Breast epithelium (tissue), 4 donors: ENCODE results near the gene FCHSD2. TPM values are rescaled to one million over a fixed set of nuclear protein-coding genes. Genes with fewer than 3 reads are reported as not detected.
A peak's percentile ranks its signal among the peaks of the same experiment; 100 is the strongest.
"Not testable (repeated sequence)": the region's sequence is repeated elsewhere in the genome, so short reads cannot be mapped to it uniquely, and the experiment has no call there.

Source experiments
- DNase-seq, 2 donors: peaks; one replicate each; pipeline ENCODE4 v3.0.0-alpha.2; 2019; ENCODE audit warnings: low spot score in 2 of 2
- H3K27ac ChIP-seq, 2 donors: fragments of 200-600 bp; sonication (generic) in 1 of 2; one replicate each; pipeline ENCODE4 v1.5.1; 2016 to 2019; ENCODE audit warnings: mild to moderate bottlenecking in 1 of 2
- H3K27me3 ChIP-seq, 2 donors: fragments of 200-600 bp; sonication (generic) in 1 of 2; one replicate each; pipeline versions ENCODE4 v1.5.1 to v1.6.0; 2017 to 2019; ENCODE audit warnings: control low read depth in 1 of 2, mild to moderate bottlenecking in 1 of 2
- H3K36me3 ChIP-seq: fragments of 200-600 bp; one replicate; pipeline ENCODE4 v1.5.1; 2019
- H3K4me1 ChIP-seq, 2 donors: fragments of 200-600 bp; sonication (generic); one replicate each; pipeline ENCODE4 v1.5.1; 2016 to 2019; ENCODE audit warnings: control low read depth in 1 of 2
- H3K4me3 ChIP-seq, 3 donors: fragments of 200-600 bp; sonication (generic); 1 replicate in 2 of 3; 2 replicates in 1 of 3; pipeline ENCODE4 v1.5.1; 2016 to 2019; ENCODE audit warnings: mild to moderate bottlenecking in 3 of 3, moderate library complexity in 2 of 3
- H3K9me3 ChIP-seq, 2 donors: fragments of 200-600 bp; sonication (generic) in 1 of 2; one replicate each; pipeline ENCODE4 v1.5.1; 2016 to 2019; ENCODE audit warnings: control low read depth in 1 of 2
- POLR2A ChIP-seq: fragments of 450-650 bp; IDR thresholded peaks from one replicate; pipeline ENCODE4 v1.6.1; 2016; ENCODE audit warnings: antibody characterized with exemption, mild to moderate bottlenecking, moderate library complexity
- POLR2AphosphoS5 ChIP-seq, 3 donors: sonication (generic); formaldehyde crosslinking; IDR thresholded peaks; one replicate each; pipeline ENCODE4 v1.6.1; 2017; ENCODE audit warnings: antibody characterized with exemption in 3 of 3
- intact Hi-C: fragments of 100-400 bp; cut with DNase I; formaldehyde crosslinking; loops from one replicate; pipeline ENCODE4 v1.15.1; 2023; ENCODE audit warnings: low total_unique reads
- total RNA-seq, 3 donors: library from RNA; depleted of rRNA; stranded (reverse); fragments of >200 nt; gene quantifications; one replicate each; pipeline ENCODE4 v1.1.0, GENCODE V29; 2016
- TF ChIP-seq, protein P1 (sequence below), 3 donors: fragments of 450-650 bp; IDR thresholded peaks; one replicate each; pipeline ENCODE4 v1.5.1; 2016 to 2017; ENCODE audit warnings: antibody characterized with exemption in 3 of 3, mild to moderate bottlenecking in 3 of 3, moderate library complexity in 3 of 3

The FCHSD2 gene
- total RNA-seq, 3 donors from 2014 or later, result 15.5 to 23.4 (median 19.0) TPM

DNA sequence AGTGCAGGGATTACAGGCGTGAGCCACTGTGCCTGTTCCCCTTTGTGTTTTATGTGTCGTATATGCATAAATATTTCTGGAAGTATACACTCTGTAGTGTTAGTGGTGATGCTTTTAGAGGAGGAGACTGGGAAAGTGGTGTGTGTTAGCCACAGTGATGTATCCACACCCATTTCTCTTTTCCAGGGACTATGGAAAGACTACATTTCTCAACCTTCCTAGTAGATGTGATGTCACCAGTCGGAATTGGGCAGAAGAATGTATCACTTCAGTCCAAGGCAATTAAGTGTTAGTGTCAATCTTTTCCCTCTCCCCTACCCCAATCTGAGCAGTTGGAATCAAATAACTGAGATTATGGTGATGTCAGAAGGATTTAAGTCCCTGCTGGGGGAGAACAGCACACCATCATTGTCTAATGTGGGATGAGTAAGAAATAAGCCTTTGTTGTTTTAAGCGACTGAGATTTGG is 333.8 kb downstream of the FCHSD2 start:
- Histone ChIP-seq H3K9me3 (no peaks in the 10 kb centered on the region), H3K27ac (no peak overlapping the region), H3K4me3 (no peak overlapping the region), H3K36me3 (no peaks in the 10 kb centered on the region), H3K27me3 (no peaks in the 10 kb centered on the region), H3K4me1 (no peaks in the 10 kb centered on the region)
- intact Hi-C loops, result no loop called here
- no peak for DNase-seq
- TF ChIP-seq, protein P1, sequence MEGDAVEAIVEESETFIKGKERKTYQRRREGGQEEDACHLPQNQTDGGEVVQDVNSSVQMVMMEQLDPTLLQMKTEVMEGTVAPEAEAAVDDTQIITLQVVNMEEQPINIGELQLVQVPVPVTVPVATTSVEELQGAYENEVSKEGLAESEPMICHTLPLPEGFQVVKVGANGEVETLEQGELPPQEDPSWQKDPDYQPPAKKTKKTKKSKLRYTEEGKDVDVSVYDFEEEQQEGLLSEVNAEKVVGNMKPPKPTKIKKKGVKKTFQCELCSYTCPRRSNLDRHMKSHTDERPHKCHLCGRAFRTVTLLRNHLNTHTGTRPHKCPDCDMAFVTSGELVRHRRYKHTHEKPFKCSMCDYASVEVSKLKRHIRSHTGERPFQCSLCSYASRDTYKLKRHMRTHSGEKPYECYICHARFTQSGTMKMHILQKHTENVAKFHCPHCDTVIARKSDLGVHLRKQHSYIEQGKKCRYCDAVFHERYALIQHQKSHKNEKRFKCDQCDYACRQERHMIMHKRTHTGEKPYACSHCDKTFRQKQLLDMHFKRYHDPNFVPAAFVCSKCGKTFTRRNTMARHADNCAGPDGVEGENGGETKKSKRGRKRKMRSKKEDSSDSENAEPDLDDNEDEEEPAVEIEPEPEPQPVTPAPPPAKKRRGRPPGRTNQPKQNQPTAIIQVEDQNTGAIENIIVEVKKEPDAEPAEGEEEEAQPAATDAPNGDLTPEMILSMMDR (IDR thresholded peaks at IDR 0.05), result no peak
- TF ChIP-seq POLR2AphosphoS5 (IDR thresholded peaks at IDR 0.05) (no peak), POLR2A (no peak)

DNA sequence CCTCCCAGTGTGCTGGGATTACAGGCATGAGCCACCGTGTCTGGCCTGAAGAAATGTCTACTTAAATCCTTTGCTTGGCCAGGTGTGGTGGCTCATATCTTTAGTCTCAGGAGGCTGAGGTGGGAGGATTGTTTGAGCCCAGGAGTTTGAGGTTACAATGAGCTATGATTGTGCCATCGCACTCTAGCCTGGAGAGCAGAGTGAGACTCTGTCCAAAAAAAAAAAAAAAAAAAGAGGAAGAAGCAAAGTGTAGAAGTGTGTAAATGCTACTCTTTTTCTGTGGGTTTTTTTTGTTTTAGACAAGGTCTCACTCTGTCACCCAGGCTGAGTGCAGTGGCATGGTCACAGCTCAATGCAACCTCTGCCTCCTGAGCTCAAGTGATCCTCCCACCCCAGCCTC is 334.3 kb downstream of the FCHSD2 start:
- H3K27me3 ChIP-seq, result no peaks in the 10 kb centered on the region
- H3K36me3 ChIP-seq, result no peaks in the 10 kb centered on the region
- TF ChIP-seq POLR2A (no peak), POLR2AphosphoS5 (IDR thresholded peaks at IDR 0.05) (no peak)
- TF ChIP-seq, protein P1 (IDR thresholded peaks at IDR 0.05), result no peak
- no peak for DNase-seq
- H3K4me1 ChIP-seq, result no peaks in the 10 kb centered on the region
- peak overlapping the region in 1 of 2 donors; percentile 64 for H3K27ac ChIP-seq
- no peak overlapping the region for H3K4me3 ChIP-seq
- intact Hi-C loops, result no loop called here
- H3K9me3 ChIP-seq, result no peaks in the 10 kb centered on the region

- Histone ChIP-seq H3K9me3 (no peaks in the 10 kb centered on the region), H3K27me3 (no peaks in the 10 kb centered on the region), H3K36me3 (no peaks in the 10 kb centered on the region), H3K4me1 (no peaks in the 10 kb centered on the region), H3K27ac (peak overlapping the region in 1 of 2 donors; percentile 64), H3K4me3 (no peak overlapping the region)
- no peak for TF ChIP-seq POLR2A
- no peak for DNase-seq
- intact Hi-C loops, result no loop called here
Measured at GRCh38 chr11:72807021-72807693, 335.0 kb downstream of the FCHSD2 start.

DNA sequence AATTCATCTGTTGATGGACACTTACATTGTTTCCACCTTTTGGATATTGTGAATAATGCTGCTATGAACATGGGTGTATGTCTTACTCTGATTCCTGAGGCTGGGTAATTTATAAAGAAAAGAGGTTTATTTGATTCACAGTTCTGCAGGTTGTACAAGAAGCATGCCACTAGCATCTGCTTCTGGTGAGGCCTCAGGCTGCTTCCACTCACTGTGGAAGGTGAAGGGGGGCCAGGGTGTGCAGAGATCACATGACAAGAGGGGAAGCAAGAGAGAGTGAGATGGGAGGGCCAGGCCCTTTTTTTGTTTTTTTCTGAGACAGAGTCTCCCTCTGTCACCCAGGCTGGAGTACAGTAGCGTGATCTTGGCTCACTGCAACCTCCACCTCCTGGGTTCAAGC is 335.7 kb downstream of the FCHSD2 start:
- H3K9me3 ChIP-seq, intact Hi-C loops, H3K4me3 ChIP-seq, DNase-seq, H3K36me3 ChIP-seq, H3K4me1 ChIP-seq, H3K27me3 ChIP-seq: not testable (repeated sequence)
- peak overlapping the region in 1 of 2 donors; percentile 28 for H3K27ac ChIP-seq

DNA sequence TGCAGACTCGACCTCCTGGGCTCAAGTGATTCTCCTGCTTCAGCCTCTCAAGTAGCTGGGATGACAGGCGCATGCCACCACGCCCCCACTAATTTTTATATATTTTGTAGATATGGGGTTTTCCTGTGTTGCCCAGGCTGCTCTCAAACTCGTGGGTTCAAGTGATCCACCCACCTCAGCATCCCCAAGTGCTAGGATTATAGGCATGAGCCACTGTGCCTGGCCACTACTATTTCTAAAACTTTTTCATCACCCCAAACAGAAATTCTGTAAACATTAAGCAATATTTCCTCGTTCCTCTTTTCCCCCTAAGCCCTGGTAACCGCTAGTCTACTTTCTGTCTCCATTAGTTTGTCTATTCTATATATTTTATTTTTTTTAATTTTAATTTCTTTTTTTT is 336.9 kb downstream of the FCHSD2 start:
- Histone ChIP-seq H3K36me3 (no peaks in the 10 kb centered on the region), H3K4me3 (no peak overlapping the region), H3K27me3 (peaks cover 0 to 2% of the 10 kb centered on the region in 2 donors), H3K4me1 (no peaks in the 10 kb centered on the region), H3K9me3 (no peaks in the 10 kb centered on the region), H3K27ac (no peak overlapping the region)
- TF ChIP-seq POLR2A (no peak), POLR2AphosphoS5 (IDR thresholded peaks at IDR 0.05) (no peak)
- TF ChIP-seq, protein P1 (IDR thresholded peaks at IDR 0.05), result no peak
- intact Hi-C loops, result no loop called here
- DNase-seq, result no peak

- TF ChIP-seq POLR2A (no peak), POLR2AphosphoS5 (IDR thresholded peaks at IDR 0.05) (no peak)
- TF ChIP-seq, protein P1 (IDR thresholded peaks at IDR 0.05), result no peak
- H3K36me3 ChIP-seq, result no peaks in the 10 kb centered on the region
- H3K4me3 ChIP-seq, result no peak overlapping the region
- no peak for DNase-seq
- no peaks in the 10 kb centered on the region for H3K9me3 ChIP-seq
- intact Hi-C loops, result no loop called here
- peaks cover 0 to 2% of the 10 kb centered on the region in 2 donors for H3K27me3 ChIP-seq
- H3K4me1 ChIP-seq, result no peaks in the 10 kb centered on the region
- no peak overlapping the region for H3K27ac ChIP-seq
Measured at GRCh38 chr11:72802822-72803221, 339.3 kb downstream of the FCHSD2 start.
